CD14-positive monocyte (primary cell): ENCODE data around the gene PRDM11. TPM values are rescaled to one million over a fixed set of nuclear protein-coding genes. Genes with fewer than 3 reads are reported as not detected.

Experiments used
- DNase-seq, 3 donors: peaks; one replicate each; pipeline ENCODE4 v3.0.0-alpha.2; 2011 to 2022
- H2AFZ ChIP-seq: 2 replicates; pipeline ENCODE4 v1.6.0; 2012; ENCODE audit warnings: mild to moderate bottlenecking, low read depth, low read length, inconsistent platforms; ENCODE audit not compliant: insufficient read depth, poor library complexity, severe bottlenecking
- H3K27ac ChIP-seq, 2 donors: 1 replicate in 1 of 2; 2 replicates in 1 of 2; pipeline ENCODE4 v1.5.1; 2012 to 2013; ENCODE audit warnings: low read length in 2 of 2, control low read depth in 1 of 2, inconsistent platforms in 1 of 2, low read depth in 1 of 2, mild to moderate bottlenecking in 1 of 2
- H3K27me3 ChIP-seq, 2 donors: one replicate each; pipeline versions ENCODE4 v1.6.0 to v1.6.1; 2011 to 2013; ENCODE audit warnings: low read length in 2 of 2; ENCODE audit not compliant: control insufficient read depth in 2 of 2, insufficient read depth in 2 of 2
- H3K36me3 ChIP-seq, 2 donors: replicated peaks in 1 of 2; 1 replicate in 1 of 2; 2 replicates in 1 of 2; pipeline versions ENCODE4 v1.5.1 to v1.6.1; 2012 to 2013; ENCODE audit warnings: low read length in 2 of 2, control low read depth in 1 of 2, inconsistent platforms in 1 of 2, mild to moderate bottlenecking in 1 of 2; ENCODE audit not compliant: insufficient read depth in 2 of 2, control insufficient read depth in 1 of 2
- H3K4me1 ChIP-seq, 2 donors: 1 replicate in 1 of 2; 2 replicates in 1 of 2; pipeline versions ENCODE4 v1.5.1 to v1.6.1; 2012 to 2013; ENCODE audit warnings: low read length in 2 of 2, control low read depth in 1 of 2, inconsistent platforms in 1 of 2, mild to moderate bottlenecking in 1 of 2, moderate library complexity in 1 of 2; ENCODE audit not compliant: insufficient read depth in 2 of 2, control insufficient read depth in 1 of 2
- H3K4me2 ChIP-seq: replicated peaks from 2 replicates; pipeline ENCODE3; 2012; ENCODE audit warnings: low read length, moderate library complexity, mild to moderate bottlenecking; ENCODE audit not compliant: poor library complexity, severe bottlenecking; ENCODE audit errors: extremely low read depth
- H3K4me3 ChIP-seq, 3 experiments: fragments of 200-600 bp in 1 of 3; sonication (generic) in 1 of 3; replicated peaks in 1 of 3; 1 replicate in 2 of 3; 2 replicates in 1 of 3; pipeline ENCODE4 v1.5.1; 2011 to 2013; ENCODE audit warnings: low read length in 3 of 3, mild to moderate bottlenecking in 3 of 3, control low read depth in 2 of 3, low read depth in 2 of 3, inconsistent platforms in 1 of 3, moderate library complexity in 1 of 3
- H3K79me2 ChIP-seq: 2 replicates; pipeline ENCODE4 v1.6.0; 2012; ENCODE audit warnings: mild to moderate bottlenecking, control low read depth, inconsistent platforms, low read length, moderate library complexity; ENCODE audit not compliant: insufficient read depth
- H3K9ac ChIP-seq: 2 replicates; pipeline ENCODE4 v1.6.0; 2017; ENCODE audit warnings: low read length, mild to moderate bottlenecking; ENCODE audit not compliant: insufficient read depth, poor library complexity, severe bottlenecking
- H3K9me3 ChIP-seq, 2 donors: replicated peaks in 1 of 2; 1 replicate in 1 of 2; 2 replicates in 1 of 2; pipeline versions ENCODE4 v1.5.1 to v1.6.1; 2012 to 2013; ENCODE audit warnings: low read length in 2 of 2, control low read depth in 1 of 2; ENCODE audit not compliant: control insufficient read depth in 1 of 2, insufficient read depth in 1 of 2
- H4K20me1 ChIP-seq: 2 replicates; pipeline ENCODE4 v1.6.0; 2012; ENCODE audit warnings: mild to moderate bottlenecking, low read length, control low read depth, moderate library complexity; ENCODE audit not compliant: insufficient read depth
- H3K27ac Mint-ChIP-seq, 7 donors: one replicate each; pipeline ENCODE4 v1.8.0; 2020; ENCODE audit warnings: mild to moderate bottlenecking in 7 of 7, mixed read lengths in 7 of 7, moderate library complexity in 6 of 7, inconsistent platforms in 2 of 7
- H3K27me3 Mint-ChIP-seq, 3 donors: one replicate each; pipeline ENCODE4 v1.8.0; 2021 to 2022; ENCODE audit warnings: low read depth in 3 of 3, mild to moderate bottlenecking in 3 of 3, mixed read lengths in 3 of 3, moderate library complexity in 3 of 3, inconsistent platforms in 1 of 3
- H3K36me3 Mint-ChIP-seq, 2 donors: one replicate each; pipeline ENCODE4 v1.8.0; 2020; ENCODE audit warnings: mixed read lengths in 2 of 2, inconsistent platforms in 1 of 2, mild to moderate bottlenecking in 1 of 2
- H3K4me1 Mint-ChIP-seq: one replicate; pipeline ENCODE4 v1.8.0; 2020; ENCODE audit warnings: mild to moderate bottlenecking, mixed read lengths
- H3K4me3 Mint-ChIP-seq, 2 donors: one replicate each; pipeline ENCODE4 v1.8.0; 2020; ENCODE audit warnings: mild to moderate bottlenecking in 2 of 2, mixed read lengths in 2 of 2, moderate library complexity in 1 of 2
- H3K9me3 Mint-ChIP-seq, 7 donors: one replicate each; pipeline ENCODE4 v1.8.0; 2020 to 2022; ENCODE audit warnings: mixed read lengths in 7 of 7, mild to moderate bottlenecking in 6 of 7, moderate library complexity in 6 of 7, inconsistent platforms in 2 of 7
- CTCF ChIP-seq: fragments of 200-600 bp; IDR thresholded peaks from one replicate; pipeline ENCODE4 v1.8.0; 2022; ENCODE audit warnings: antibody characterized with exemption, mild to moderate bottlenecking
- WGBS: methylation state at CpG from one replicate; pipeline ENCODE4 v1.1.5; 2013; ENCODE audit warnings: missing lambda C conversion rate; ENCODE audit not compliant: insufficient coverage; 5-methylcytosine and 5-hydroxymethylcytosine counted together
- intact Hi-C, 2 donors: fragments of 100-400 bp; cut with micrococcal nuclease; formaldehyde crosslinking; loops; one replicate each; pipeline versions ENCODE4 v1.15.0 to v1.15.1; 2023
- polyA plus RNA-seq, 3 donors: library from polyadenylated mRNA; depleted of rRNA in 1 of 3; unstranded in 2 of 3; stranded (reverse) in 1 of 3; fragments of 300-500 nt in 2 of 3; fragments of >200 nt in 1 of 3; fragmentation: Illumina TruSeq in 2 of 3; gene quantifications; 1 replicate in 2 of 3; 2 replicates in 1 of 3; pipeline ENCODE4 v1.2.3, GENCODE V29; 2012 to 2021

PRDM11 gene
- polyA plus RNA-seq, 3 donors = 0.48 to 1.8 TPM; not detected in 1

GRCh38 chr11:45209891-45210699, 63.7 kb downstream of the PRDM11 start:
- H3K9me3 ChIP-seq = no peaks in the 10 kb centered on the region
- H3K4me2 ChIP-seq = no peak overlapping the region
- H3K79me2 ChIP-seq = no peaks in the 10 kb centered on the region
- WGBS = 18% methylated on average over 21 of the region's 29 CpGs
- TF ChIP-seq CTCF = no peak
- H3K4me3 Mint-ChIP-seq = no peak overlapping the region
- H2AFZ ChIP-seq = no peak overlapping the region
- H3K27me3 ChIP-seq = no peaks in the 10 kb centered on the region
- intact Hi-C loops = no loop called here
- H3K27ac ChIP-seq = no peak overlapping the region
- H3K4me1 Mint-ChIP-seq = peaks cover 10% of the 10 kb centered on the region
- no peaks in the 10 kb centered on the region for H4K20me1 ChIP-seq
- H3K27me3 Mint-ChIP-seq = peaks cover 0 to 1% (median 0%) of the 10 kb centered on the region in 3 donors
- peaks cover 0 to 1% (median 0%) of the 10 kb centered on the region in 7 donors for H3K9me3 Mint-ChIP-seq
- H3K27ac Mint-ChIP-seq = peak overlapping the region in 1 of 7 donors; percentile 23
- no peak for DNase-seq
- H3K4me3 ChIP-seq = no peak overlapping the region
- no peak overlapping the region for H3K9ac ChIP-seq
- H3K36me3 ChIP-seq = no peaks in the 10 kb centered on the region
- H3K4me1 ChIP-seq = no peaks in the 10 kb centered on the region
- H3K36me3 Mint-ChIP-seq = peaks cover 3 to 5% of the 10 kb centered on the region in 2 donors

GRCh38 chr11:45210846-45211245, 64.4 kb downstream of the PRDM11 start:
- intact Hi-C loops = no loop called here
- Histone ChIP-seq H4K20me1 (no peaks in the 10 kb centered on the region), H3K79me2 (no peaks in the 10 kb centered on the region), H3K36me3 (no peaks in the 10 kb centered on the region), H3K4me1 (no peaks in the 10 kb centered on the region), H3K4me3 (no peak overlapping the region), H3K27ac (no peak overlapping the region), H3K9ac (no peak overlapping the region), H2AFZ (no peak overlapping the region), H3K27me3 (no peaks in the 10 kb centered on the region), H3K4me2 (no peak overlapping the region), H3K9me3 (no peaks in the 10 kb centered on the region)
- H3K27ac Mint-ChIP-seq = no peak overlapping the region
- no peak for TF ChIP-seq CTCF
- no peak overlapping the region for H3K4me3 Mint-ChIP-seq
- peaks cover 2 to 3% of the 10 kb centered on the region in 2 donors for H3K36me3 Mint-ChIP-seq
- peaks cover 15% of the 10 kb centered on the region for H3K4me1 Mint-ChIP-seq
- peaks cover 0 to 1% (median 0%) of the 10 kb centered on the region in 7 donors for H3K9me3 Mint-ChIP-seq
- no peak for DNase-seq
- peaks cover 0 to 1% (median 0%) of the 10 kb centered on the region in 3 donors for H3K27me3 Mint-ChIP-seq
- 97% methylated on average over 9 of the region's 9 CpGs for WGBS
